HG03469 (cell line): ENCODE data around the gene ATP8B3.

Experiments used
- ATAC-seq: cut with Tn5 transposase; IDR thresholded peaks from one replicate; pipeline ENCODE4 v1.9.1; 2021; ENCODE audit warnings: mild to moderate bottlenecking, moderate library complexity, moderate number of reproducible peaks; ENCODE audit not compliant: unreplicated experiment

The ATP8B3 gene

GRCh38 chr19:1748115-1748872 is 63.8 kb downstream of the ATP8B3 start:
- ATAC-seq = no peak

DNA sequence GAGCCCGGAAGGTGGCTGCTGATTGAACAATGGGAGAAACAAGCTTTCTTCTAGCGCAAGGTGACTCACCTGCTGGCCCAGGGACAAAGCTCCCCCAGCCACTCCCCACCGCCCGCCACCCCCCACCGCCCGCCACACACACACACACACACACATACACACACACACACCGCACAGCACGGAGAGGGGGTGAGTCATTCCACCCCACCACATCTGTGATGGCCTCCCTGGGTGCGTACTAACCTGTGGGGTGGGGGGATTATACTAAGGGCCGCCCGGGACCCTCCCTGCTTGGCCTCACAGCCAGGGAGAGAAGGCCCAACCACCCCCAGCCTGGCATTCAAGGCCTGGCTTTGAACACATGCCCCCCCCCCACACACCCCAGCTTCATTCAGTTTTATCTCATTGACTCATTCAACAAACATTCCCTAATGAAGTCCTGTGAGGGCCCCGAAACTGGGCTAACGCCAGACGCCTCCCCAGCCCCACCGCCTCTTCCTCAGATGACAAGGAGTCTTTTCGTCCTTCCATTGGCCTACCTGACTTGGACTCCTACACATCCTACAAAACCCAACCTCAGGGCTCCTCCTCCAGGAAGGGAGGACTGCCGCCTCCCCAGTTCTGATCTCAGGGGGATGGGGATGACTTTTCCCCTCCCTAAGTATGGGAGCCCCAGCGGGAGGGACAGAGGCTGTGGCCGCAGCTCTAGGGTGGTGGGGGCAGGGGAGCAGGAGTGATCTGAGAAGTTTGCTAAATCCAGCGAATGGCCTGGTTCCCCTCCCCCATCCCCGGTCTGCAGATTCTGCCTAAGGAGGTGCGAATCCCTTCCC is 64.6 kb downstream of the ATP8B3 start:
- no peak for ATAC-seq

GRCh38 chr19:1746401-1747284 is 65.4 kb downstream of the ATP8B3 start:
- no peak for ATAC-seq

DNA sequence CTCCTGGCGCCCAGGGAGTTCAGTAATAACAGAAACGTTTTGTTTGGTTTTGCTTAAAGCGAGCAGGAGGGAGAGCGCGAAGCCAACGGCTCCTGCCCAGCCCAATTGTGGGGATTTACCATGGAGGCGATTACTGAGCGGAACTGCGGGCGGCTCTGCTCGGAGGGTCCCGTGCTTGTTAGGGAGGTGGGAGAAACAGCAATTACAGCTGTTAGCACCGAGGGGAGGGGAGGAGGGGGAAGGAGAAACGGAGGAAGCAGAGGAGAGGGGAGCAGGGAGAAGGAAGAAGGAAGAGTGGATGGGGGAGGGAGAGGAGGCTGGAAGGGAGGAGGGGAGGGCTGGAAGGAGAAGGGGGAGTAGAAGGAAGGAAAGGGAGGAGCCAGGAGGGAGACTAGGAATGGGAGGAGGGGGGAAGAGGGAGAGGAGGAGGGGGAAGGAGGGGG is 66.5 kb downstream of the ATP8B3 start:
- ATAC-seq = no peak

DNA sequence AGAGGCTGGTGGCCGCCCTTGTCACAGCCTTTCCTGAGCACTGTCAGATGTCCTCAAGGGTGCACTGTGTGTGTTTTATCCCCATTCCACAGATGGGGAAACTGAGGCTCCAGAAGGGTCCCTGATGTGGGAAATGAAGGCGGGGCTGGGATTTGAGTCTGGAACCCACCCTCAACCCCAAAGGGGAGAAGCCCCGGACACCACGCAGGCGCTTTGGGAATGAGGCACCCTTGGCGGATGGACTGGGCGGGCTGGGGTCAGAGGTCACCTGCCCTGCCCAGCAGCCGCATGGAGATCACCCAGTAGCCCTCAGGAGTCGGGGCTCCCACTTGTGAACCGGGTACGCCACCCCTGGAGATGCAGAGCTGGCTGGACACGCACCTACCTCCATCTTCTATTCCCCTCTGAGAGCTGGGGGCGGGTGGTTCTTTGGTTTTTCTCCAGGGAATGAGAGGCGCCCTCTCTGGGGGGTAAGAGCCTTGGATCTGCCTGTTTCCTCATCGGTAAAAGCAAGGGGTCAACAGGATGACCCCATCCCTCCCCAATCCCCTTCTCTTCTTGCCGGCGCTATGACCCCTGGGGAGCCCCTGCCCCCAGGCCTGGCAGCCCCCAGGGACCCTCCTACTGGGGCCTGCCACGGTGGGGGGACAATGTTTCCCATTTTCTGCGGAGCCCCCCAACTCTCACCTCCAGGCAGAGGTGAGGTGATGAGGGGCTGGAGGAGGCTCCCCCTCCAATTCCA is 67.1 kb downstream of the ATP8B3 start:
- ATAC-seq = no peak

- no peak for ATAC-seq
Measured at GRCh38 chr19:1744133-1744665, 67.9 kb downstream of the ATP8B3 start.

DNA sequence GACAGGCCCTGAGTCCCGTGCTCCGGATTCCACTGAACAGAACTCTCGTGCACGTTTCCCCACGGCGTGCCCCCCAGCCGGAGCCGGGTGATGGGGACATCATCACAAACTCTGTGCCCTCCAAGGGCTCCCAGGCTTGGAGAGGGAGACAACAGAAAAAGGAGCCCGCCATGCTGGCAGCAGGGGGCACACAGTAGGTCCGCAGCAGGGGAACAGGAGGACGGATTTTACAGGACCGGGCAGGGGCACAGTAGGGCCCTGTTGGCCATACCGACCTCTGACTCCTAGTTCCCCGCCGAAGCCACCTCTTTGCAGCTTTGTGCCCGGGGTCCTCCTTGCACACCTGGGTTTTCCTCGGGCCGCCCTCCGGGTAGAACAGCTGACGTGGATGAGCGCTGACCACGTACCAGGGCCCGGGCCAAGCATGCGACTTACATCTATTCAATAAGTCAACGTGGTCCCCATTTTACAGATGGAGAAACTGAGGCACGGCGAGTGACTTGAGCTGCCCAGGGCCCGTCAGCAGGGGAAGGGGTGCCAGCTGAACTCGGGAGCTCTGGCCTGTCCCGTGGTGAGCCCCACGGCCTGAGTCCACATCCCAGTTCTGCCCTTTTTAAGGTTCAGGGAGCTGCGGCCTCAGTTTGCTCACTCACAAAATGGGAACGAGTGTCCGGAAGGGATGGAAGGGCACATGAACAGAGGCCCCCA is 68.9 kb downstream of the ATP8B3 start:
- ATAC-seq = no peak

DNA sequence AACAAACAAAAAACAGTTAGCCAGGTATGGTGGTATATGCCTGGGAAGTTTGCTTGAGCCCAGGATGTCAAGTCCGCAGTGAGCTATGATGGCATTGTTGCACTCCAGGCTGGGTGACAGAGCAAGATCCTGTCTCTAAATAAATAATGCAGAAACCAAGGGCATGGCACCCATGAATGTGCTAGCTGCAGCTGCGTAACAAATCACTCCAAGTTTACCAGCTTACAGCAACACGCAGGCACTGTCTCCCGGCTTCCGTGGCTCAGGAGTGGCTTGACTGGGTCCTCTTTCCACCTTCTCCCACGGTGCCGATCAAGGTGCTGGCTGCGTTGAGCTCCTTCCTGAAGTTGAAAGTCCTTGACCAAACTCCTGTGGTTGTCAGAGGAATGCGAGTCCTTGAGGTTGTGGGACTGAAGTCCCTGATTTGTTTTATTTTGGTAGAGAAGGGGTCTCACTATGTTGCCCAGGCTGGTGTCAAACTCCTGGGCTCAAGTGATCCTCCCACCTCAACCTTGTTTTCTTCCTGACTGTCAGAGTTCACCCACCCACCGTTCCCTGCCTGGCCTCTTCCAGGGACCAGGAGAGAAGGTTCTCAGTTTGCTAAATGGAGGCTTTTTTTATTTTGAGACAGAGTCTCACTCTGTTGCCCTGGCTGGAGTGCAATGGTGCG is 72.0 kb downstream of the ATP8B3 start:
- ATAC-seq = no peak

GRCh38 chr19:1736927-1737326 is 75.1 kb downstream of the ATP8B3 start:
- ATAC-seq = no peak

DNA sequence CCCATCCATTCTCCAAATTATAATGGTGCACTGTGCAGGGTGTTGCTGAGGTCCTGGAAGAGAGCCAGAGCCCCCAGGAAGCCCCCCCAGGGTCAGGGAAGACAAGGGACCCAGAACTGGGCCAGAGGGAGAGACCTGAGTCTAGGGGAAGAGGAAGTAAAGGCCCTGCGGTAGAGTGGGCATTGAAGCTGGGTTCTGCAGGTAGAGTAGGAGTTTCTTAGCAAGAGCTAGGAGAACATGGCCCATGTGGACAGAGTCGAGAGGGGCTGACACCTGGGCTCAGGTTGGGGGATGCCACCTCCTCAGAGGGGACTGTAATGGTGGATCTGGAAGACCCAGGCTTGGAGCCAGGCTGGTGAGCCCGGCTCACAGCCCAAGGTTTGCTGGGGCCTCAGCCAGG is 75.8 kb downstream of the ATP8B3 start:
- ATAC-seq = no peak

DNA sequence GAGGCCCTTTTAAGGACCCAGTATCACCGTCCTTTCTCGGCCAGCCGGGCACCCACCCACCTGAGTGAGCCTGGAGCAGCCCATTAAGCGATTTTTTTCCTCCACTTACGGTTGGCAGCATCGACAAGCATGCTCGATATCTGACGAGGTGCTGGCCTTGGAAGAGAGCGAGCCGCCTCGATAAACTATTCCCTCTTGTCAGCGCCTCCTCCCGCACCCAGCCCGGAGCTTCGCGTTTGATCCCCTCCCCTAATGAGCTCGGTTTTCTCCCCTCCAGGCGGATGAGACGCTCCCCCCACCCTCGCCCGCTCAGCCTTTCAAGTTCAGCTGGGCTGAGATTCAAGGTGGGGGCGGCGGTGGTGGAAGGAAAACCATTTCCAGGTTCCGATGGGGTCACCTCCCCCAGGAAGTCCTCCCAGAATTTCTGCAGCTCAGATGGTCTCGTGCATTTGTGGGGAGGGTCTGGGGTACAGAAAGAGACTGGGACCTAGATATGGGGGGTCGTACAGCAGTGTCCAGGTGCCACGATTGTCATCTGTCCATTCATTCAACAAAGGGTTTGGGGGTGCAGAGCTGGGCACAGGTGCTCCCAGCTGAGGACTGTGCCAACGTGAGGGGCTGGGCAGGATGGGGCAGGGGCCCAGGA is 77.6 kb downstream of the ATP8B3 start:
- ATAC-seq = no peak
